HCT116 (cell line): Measurements from ENCODE around the gene PGBD5.

Experiments
- EGR1 ChIP-seq: IDR thresholded peaks from 2 replicates; pipeline ENCODE4 v1.6.1; 2012; ENCODE audit warnings: low read depth
- EZH2 ChIP-seq: fragments of 200-600 bp; sonication (generic); IDR thresholded peaks from 2 replicates; pipeline ENCODE4 v1.6.1; 2017; ENCODE audit warnings: antibody characterized with exemption, mixed run types
- SIN3A ChIP-seq: IDR thresholded peaks from 2 replicates; pipeline ENCODE4 v1.6.1; 2012; ENCODE audit warnings: low read depth
- SP1 ChIP-seq: IDR thresholded peaks from 2 replicates; pipeline ENCODE4 v1.6.1; 2012; ENCODE audit warnings: low read depth
- TCF7L2 ChIP-seq: IDR thresholded peaks from 2 replicates; pipeline ENCODE4 v1.7.0; 2011; ENCODE audit warnings: borderline replicate concordance, inconsistent platforms; ENCODE audit not compliant: insufficient read depth, insufficient read length; ENCODE audit errors: extremely low read depth
- TF ChIP-seq, protein P1 (sequence below), 3 experiments: fragments of 200-600 bp in 1 of 3; sonication (generic) in 1 of 3; IDR thresholded peaks in 2 of 3; conservative IDR thresholded peaks in 1 of 3; 2 replicates each; pipeline ENCODE4 v1.5.1; 2012 to 2017; ENCODE audit warnings: low read depth in 2 of 3, low read length in 2 of 3, antibody characterized with exemption in 1 of 3, borderline replicate concordance in 1 of 3, control low read depth in 1 of 3, mild to moderate bottlenecking in 1 of 3, mixed read lengths in 1 of 3, mixed run types in 1 of 3, moderate library complexity in 1 of 3; ENCODE audit not compliant: insufficient read depth in 1 of 3
- TF ChIP-seq, protein P2 (sequence below): IDR thresholded peaks from 2 replicates; pipeline ENCODE4 v1.6.1; 2011; ENCODE audit warnings: mild to moderate bottlenecking, low read length, moderate library complexity; ENCODE audit not compliant: insufficient replicate concordance; ENCODE audit errors: extremely low read depth
- TF ChIP-seq, protein P3 (sequence below): IDR thresholded peaks from 2 replicates; pipeline ENCODE4 v1.6.1; 2012

DNA sequence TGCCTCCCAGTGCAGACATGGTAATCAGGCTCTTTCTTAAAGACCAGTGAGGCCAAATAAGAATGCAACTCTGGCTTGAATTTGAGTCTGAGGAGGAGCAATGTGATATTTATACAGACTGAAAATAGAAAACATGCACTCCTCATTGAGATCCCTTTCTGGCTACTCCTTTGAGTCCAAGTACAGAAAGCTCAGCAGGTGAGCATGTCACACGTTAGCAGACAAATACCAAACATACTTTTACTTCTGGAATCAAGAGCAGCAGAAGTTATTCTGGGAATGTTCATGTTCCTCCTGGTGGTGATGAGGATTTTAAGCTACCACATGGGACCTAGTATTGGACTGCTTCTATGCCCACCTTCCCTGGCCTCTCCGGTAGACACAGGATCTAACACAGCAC is 48.3 kb downstream of the PGBD5 start:
- TF ChIP-seq, protein P1, sequence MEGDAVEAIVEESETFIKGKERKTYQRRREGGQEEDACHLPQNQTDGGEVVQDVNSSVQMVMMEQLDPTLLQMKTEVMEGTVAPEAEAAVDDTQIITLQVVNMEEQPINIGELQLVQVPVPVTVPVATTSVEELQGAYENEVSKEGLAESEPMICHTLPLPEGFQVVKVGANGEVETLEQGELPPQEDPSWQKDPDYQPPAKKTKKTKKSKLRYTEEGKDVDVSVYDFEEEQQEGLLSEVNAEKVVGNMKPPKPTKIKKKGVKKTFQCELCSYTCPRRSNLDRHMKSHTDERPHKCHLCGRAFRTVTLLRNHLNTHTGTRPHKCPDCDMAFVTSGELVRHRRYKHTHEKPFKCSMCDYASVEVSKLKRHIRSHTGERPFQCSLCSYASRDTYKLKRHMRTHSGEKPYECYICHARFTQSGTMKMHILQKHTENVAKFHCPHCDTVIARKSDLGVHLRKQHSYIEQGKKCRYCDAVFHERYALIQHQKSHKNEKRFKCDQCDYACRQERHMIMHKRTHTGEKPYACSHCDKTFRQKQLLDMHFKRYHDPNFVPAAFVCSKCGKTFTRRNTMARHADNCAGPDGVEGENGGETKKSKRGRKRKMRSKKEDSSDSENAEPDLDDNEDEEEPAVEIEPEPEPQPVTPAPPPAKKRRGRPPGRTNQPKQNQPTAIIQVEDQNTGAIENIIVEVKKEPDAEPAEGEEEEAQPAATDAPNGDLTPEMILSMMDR (IDR thresholded peaks at IDR 0.05 in 2 of 3, conservative IDR thresholded peaks at IDR 0.05 in 1 of 3; ENCODE audit: borderline replicate concordance in 1 of 3, insufficient read depth in 1 of 3, low read depth in 2 of 3, low read length in 2 of 3) = no peak
- TF ChIP-seq EGR1 (no peak), SP1 (no peak), EZH2 (no peak), TCF7L2 (no peak), SIN3A (no peak)
- TF ChIP-seq, protein P2, sequence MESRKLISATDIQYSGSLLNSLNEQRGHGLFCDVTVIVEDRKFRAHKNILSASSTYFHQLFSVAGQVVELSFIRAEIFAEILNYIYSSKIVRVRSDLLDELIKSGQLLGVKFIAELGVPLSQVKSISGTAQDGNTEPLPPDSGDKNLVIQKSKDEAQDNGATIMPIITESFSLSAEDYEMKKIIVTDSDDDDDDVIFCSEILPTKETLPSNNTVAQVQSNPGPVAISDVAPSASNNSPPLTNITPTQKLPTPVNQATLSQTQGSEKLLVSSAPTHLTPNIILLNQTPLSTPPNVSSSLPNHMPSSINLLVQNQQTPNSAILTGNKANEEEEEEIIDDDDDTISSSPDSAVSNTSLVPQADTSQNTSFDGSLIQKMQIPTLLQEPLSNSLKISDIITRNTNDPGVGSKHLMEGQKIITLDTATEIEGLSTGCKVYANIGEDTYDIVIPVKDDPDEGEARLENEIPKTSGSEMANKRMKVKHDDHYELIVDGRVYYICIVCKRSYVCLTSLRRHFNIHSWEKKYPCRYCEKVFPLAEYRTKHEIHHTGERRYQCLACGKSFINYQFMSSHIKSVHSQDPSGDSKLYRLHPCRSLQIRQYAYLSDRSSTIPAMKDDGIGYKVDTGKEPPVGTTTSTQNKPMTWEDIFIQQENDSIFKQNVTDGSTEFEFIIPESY = no peak
- TF ChIP-seq, protein P3, sequence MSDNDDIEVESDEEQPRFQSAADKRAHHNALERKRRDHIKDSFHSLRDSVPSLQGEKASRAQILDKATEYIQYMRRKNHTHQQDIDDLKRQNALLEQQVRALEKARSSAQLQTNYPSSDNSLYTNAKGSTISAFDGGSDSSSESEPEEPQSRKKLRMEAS = no peak
